ENCODE measurements around the gene KCNK4.
"Not testable (repeated sequence)": the region's sequence is repeated elsewhere in the genome, so short reads cannot be mapped to it uniquely, and the experiment has no call there.

The KCNK4 gene

DNA sequence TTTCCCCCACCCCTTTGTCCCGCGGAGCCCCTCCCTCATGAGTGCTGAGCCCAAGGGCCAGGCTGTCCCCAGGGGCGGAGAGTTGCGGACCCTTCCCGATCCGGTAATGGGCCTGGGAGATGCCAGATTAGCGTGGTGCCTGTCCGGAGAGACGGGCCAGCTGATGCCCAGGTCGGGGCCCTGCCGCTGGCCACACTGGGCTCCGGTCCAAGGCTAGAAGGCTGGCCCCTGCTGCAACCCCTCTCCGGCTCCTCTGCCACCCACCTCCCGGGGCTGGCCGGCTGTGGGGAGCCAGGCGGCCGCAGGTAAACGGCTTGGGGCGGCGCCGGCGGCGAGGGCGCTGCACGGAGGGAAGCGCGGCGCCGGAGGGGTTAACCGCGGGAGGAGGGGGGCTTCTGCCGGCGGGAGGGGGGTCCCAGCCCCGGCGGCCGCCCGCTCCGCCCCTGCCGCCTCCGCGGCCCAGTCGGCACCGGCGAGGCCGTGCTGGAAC lies at the start of gene KCNK4:
TSS of gene KCNK4 (plus strand) at position 41 of the 490 bp plus-strand sequence. CDS start 1,717 bp downstream, outside the sequence.
- no peak for DNase-seq

DNA sequence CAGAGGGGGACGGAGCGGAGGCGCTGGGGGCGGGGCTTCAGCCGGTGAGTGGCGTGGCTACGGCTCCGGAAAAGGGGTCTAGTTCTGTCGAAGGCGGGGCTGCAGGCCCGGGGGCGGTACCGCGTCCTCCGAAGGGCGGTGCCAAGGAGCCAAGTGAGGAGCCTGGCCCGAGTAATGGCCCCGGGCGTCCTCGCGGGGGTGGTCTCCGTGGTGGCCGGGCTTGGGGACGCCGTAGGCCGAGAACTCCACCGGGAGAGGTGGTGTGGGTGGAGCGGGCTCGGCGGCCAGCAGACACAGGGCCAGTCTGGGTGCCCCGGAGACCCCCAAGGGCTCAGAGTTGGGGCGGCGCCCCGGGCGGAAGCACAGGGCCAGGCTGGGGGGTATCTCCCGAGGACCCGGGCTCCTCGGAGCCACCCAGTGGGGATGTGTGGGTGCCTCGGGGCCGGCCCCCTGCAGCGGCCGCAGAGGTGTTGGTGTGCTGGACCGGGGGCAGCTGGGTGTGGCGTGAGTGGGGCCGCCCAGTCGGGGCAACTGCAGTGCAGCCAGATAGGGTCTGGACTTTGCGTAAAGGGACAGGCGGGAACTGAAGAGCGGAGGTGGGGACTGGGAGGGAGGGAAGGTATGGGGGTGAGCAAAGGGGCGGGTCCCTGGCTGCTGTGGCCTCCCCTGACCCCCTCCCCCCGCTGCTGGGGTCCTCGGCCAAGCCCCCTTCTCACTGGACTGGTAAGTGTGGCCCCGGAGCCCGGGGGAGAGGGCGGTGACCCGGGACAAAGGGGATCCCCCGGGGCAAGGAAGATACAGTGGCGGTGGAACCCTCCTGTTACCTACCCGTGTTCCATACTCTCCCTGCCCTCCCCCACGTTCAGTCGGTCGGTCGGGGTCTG lies 49.4 kb upstream of the KCNK4 start:
- DNase-seq: no peak

DNA sequence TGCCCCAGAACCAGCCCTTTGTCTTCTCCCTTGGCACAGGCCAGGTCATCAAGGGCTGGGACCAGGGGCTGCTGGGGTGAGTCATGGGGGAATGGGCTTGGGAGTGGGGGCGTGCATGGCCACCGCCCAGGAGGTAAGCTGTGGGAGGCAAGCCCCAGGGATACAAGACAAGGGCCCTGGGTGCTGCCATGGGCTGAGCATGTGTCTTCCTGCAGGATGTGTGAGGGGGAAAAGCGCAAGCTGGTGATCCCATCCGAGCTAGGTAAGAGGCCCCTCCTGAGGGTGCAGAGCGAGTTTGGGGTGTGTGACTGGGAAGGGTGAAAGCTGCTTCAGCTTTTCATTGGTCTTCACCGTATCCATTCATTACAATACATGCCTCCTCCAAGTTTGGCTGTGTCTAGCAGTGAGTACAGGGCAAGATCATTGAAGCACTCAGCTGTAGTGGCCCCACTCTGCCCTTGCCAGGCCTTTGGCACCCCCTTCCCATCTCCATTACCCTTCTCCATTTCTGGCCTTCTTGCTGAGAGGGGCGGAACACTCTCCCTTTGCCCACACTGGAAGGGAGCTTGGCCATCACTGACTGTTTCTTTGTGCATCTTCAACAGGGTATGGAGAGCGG lies 47.8 kb upstream of the KCNK4 start:
- no peak for DNase-seq

DNA sequence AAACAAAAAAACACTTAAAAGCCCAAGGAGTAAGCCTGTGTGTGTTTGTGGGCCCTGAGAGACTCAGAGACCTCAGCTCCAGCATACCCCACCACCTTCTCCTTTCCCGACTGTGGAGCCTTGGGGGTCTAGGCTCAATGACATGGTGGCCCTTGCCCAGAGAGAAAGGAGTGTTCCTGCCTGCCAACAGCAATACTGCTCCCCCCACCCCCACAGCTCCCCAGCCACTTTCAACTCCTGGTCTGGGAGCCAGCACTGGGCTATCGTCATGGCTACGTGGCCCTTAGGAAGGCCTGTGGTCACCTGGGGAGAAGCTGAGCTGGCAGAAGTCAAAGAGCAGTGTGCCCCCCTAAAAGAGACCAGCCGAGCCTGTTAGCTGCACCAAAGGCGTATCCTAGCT lies 47.0 kb upstream of the KCNK4 start:
- DNase-seq: no peak

DNA sequence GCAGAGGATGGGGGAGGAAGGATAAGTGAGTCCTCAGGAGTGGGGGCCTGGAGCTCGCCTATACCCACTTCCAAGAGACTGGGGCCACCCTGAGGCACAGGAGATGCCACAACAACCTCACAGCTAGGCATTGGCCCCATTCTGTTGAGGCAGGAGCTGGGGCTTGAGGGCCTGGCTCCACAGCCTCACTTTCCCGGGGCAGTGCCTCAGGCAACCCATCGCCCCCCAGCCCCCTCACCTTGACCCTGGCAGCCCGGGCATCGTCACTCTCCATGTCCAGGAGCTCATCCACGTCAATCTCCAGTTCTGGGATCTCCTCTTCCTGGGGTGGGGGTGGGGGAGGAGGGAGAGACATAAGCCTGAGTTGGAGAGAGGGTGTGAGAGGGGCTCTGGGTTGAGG lies 46.1 kb upstream of the KCNK4 start:
- DNase-seq: no peak

DNA sequence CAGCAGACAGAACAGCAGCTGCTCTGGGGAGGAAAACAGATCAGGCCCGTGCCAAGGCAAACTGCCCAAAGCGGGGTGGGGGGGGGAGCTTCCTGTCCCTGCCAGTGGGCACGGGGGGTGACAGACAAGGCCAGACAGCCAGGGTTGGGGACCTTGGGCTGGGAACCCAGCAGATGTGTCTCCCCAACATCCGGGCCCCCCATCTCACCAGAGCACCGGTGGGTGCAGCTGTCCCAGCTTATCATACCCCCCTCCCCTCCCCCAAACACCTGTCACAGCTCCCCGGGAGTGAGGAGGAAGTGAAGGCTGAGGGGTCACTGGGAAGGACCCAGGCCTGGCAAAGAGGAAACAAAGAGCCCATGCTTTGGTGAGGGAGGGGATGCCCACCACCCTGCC lies 45.7 kb upstream of the KCNK4 start:
- no peak for DNase-seq

DNA sequence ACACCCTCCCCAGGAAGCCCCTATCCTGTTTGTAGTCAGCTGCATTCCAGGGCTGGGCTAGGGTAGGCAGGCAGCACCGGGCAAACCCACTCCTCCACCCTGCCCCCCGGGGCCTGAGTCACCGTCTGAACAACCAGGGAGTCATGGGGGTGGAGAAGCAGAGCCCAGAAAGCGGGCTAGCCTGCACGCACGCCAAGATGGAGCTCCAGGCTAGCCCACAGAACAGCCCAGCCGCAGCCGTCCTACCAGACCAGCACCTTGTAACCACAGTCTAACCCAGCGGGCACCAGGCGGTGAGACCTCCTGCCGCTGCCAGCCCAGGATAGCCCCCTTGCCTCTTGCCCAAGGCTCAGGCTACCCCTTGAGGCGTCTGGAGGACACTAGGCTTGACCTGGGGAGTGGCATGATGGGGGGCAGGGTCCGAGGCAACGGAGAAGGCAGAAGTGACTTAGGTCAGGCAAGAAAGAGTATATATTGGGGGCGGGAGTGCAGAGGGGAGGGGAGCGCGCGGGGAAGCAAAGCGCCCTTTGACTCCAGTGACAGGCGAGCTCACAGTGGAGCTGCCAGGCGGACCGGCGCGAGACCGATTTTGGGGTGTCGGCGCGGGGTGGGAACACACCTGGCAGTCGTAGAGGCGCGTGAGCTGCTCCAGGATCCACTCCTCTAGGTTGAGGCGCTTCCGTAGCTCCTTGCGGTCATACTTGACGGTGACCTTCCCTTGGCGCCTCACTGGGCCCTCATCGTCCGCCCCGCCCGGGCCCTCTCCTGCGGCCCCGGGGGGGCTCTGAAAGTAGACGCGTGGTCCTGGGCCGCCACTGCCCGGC lies 45.1 kb upstream of the KCNK4 start:
- peak; percentile 30 for DNase-seq

DNA sequence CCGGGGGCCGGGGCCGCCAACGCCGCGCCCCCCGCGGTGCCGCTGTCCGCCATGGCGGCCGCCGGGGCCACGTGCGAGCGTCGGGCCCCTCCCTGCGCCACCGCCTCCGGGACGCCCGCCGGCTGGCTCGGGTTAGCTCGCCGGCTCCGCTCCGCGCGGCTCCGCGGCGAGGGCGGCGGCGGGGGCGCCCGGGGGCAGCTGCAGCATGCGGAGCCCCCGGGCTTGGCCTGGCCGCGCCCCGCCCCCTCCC lies 44.6 kb upstream of the KCNK4 start:
- not testable (repeated sequence) for DNase-seq

DNA sequence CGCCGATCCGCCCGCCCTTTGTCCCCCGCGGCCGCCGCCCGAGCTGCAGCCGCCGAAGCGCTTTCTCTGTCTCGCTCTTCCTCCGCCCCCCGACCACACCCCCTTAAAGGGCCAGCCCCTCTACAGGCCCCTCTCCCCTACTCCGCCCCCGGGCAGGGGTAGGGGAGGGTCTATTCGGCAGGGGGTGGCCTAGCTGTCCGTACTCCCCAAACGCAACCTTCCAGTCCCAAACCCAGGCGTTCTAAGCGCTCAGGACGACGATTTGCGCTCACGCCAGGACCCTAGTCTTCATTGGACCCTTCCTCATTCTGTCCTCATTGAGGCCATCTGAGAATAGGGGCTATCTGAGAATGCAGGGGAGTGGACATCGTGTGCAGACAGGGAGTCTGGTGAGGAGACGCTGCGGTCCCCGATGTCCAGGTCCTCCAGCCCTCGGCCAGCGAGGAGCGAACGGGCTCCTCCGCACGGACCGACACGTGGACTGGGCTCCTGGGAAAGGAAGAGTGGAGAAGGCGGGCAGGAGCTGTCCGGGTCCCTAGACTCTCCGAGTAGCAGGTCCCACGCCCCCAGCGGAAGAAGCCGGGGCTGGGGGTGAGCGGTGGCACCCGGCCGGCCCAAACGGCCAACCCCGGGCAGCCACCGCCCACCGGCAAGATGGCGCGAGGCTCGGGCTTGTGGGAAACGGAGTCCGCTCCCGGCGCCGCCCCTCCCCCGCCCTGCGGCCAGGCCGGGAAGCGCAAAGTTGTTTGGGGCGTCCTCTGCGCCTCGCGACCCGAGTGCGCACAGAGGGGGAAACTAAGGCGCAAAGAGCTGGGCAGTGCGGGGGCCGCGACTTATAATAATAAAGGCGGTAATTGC lies 44.0 kb upstream of the KCNK4 start, which contains the start of gene PPP1R14B:
TSS of gene PPP1R14B (minus strand) at position 73 of the 858 bp plus-strand sequence. CDS start 270 bp downstream, outside the sequence.
- peak; percentile 76 for DNase-seq

DNA sequence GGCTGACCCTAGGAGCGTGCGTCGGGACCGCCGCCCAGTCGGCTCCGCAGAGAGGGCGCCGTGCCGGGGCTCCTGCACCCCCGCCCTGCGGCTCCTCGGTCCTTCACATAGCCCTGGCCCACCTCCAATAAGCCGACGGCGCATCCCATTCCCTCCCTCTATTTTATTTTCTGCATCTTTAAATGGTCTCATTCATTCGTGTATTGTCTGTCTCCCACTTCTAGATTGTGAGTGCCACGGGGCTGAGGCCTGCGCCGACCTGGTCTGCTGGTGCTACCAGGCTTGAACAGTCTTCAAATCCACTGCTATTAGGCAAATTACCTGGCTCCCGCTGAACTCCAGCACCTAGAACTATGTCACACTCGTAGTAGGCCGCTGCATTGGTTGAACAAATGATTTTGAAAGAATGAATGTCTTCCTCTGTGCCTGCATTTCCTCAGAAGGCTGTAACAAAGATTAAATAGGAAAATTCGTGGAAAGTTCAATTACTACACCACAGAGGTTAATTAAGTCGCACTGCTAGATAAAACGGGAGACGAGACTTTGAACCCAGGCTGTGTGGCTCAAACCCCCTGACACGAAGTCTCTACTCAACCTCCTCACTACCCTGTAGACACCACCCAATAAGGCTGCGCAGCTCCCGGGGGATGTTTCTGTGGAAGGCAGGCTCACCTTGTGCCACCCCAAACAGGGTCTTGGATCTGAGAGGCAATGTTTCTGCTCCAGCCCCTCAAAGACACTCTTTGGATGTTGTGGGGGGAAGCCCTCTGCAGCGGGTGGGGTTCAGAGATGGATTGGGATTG lies 43.2 kb upstream of the KCNK4 start:
- no peak for DNase-seq

DNA sequence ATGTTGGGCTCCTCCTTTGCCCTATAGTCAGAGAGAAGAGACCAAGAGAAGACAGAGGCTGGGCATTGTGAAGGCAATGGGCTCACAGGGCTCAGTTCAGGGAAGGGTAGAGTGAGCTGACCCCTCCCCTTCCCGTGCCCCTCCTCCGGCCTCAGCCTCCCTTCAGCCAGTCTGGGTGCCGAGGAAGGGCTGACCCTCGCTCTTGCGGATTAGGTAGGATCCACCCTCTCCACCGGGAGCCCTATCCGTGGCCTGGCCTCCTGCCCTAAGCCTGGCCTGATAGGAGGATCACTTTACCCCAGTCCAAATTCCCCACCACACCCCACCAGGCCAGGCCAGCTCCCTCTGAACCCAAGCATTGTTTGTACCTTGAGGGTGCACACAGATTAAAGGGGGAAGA lies 42.5 kb upstream of the KCNK4 start:
- DNase-seq: no peak

DNA sequence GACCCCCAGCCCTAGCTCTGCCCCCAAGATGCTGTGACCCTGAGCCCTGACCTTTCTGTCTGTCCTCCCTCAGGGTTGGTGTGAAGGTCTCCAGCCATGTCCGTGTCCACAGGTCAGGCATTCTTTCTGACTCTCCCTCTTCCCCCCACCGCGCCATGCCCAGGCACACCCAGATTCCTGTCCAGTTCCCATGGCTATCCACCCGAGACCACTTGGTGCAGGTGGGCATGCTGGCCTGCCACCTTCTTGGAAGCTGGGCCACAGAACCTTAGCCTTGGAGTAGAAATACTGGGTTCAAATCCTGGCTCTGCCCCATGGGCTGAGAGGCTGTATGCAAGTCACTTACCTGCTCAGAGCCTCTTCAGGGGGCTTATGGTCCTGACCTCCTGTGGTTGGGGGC lies 42.1 kb upstream of the KCNK4 start:
- no peak for DNase-seq

DNA sequence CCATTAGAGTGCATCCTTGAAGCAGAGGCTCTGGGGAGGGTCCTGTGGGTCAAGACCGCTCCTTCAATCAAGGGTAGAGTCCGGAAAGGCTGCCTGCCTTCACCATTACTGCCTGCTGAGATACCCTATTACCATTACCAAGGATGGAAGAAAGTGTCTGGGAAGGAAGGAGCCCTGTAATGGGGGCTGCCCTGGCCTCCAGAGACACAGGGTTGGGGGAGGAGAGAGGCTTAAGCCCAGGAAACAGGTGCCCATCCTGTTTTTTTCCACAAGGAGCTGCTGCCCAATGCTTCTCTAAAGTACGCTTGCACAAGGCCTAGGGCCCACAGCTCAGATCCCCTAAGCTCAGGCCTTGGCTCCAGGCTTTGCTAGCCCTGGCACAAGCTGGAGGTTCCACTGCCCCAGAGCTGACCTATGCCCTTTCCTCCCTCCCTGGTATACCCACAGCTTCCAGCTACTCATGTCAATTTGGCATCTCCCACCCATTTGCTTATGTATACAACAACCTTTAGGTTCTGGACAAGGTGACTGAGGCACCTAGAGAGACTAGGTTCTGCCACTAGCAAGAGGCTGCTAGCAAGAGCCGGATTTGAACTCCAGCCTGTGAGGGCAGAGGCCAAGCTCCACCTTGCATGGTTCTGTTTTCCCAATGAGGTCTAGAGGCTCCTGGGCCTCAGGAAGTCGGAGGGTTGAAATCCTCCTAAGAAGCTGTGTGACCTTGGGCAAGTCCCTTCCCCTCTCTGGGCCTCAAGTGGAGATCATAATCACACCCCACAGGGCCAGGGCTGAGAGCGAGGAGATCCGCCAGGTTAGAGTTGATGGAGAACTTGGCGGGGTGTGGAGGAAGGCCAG lies 41.3 kb upstream of the KCNK4 start:
- no peak for DNase-seq

DNA sequence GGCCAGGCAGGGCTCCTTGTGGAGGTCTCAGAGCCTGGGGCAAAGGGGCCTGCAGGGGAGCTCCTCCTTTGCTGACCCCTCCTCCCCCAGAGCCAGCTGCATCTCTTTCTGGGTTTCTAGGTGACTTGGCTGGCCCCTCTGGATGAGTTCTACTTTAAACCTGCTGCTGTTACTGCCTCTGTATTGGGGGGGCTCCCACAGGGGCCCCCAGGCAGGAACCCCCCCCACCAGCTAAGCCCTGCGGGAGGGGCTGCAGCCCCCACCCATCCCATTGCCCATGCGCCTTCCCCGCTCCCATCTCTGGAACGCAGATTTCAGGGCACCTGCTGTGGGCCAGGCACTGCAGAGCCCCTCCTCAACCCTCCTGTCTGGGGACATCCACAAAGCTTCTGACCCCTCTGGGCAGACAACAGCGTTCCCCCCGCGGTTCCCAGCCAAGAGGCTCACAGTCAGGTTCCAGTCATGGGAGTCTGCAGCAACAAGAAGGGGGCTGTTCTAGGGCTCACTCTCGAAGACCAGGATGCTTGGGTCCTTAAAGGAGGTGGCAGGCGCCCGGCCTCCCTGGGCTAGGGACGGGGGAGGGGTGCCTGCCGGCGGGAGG lies 40.6 kb upstream of the KCNK4 start:
- DNase-seq: peak; percentile 49

DNA sequence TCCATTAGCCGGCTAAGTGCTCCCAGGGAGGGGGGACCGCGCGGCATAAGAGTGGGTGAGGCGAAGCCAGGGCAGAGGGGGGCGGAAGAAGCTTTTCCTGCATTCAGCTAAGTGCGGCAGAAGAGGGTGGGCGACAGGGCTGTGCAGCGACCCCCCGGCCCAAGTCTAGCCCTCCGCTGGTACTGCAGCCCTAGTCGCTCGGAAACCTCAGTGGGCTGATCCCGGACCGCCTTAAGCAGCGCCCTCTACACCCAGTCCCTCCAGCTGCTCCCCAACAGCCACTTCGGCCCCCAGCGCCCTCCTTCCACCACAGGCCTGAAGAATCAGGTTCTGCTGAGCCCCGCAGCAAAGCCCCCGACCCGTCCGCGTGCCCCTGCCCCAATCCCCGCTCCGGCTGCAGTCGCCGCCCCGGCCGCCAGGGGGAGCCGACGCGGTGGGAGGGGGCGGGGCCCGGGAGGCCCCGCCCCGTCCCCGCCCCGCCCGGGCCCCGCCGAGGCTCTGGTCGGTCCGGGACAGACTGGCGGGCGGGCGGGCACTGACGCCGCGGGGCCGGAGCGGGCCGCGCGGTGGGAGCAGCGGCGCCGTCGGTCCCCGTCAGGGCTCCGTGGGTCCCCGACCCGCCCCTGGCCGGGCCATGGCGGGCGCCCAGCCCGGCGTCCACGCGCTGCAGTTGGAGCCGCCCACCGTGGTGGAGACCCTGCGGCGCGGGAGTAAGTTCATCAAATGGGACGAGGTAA lies 39.9 kb upstream of the KCNK4 start, which contains the start of gene PLCB3:
TSS of gene PLCB3 (plus strand) at position 515 of the 737 bp plus-strand sequence. CDS start at position 635, 120 bp downstream.
- DNase-seq: no peak

DNA sequence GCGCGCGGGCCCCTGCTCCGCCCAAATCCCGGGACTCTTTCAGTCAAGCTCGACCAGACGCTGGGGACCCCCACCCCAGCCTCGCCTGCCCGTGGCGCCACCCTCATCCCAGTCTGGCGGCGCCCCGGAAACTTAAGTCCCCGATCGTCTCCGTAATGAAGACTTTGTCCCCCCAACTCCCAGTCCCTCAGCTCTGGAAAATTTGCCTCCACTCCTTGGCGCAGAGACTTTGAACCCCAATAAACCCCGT lies 39.4 kb upstream of the KCNK4 start:
- DNase-seq: no peak

DNA sequence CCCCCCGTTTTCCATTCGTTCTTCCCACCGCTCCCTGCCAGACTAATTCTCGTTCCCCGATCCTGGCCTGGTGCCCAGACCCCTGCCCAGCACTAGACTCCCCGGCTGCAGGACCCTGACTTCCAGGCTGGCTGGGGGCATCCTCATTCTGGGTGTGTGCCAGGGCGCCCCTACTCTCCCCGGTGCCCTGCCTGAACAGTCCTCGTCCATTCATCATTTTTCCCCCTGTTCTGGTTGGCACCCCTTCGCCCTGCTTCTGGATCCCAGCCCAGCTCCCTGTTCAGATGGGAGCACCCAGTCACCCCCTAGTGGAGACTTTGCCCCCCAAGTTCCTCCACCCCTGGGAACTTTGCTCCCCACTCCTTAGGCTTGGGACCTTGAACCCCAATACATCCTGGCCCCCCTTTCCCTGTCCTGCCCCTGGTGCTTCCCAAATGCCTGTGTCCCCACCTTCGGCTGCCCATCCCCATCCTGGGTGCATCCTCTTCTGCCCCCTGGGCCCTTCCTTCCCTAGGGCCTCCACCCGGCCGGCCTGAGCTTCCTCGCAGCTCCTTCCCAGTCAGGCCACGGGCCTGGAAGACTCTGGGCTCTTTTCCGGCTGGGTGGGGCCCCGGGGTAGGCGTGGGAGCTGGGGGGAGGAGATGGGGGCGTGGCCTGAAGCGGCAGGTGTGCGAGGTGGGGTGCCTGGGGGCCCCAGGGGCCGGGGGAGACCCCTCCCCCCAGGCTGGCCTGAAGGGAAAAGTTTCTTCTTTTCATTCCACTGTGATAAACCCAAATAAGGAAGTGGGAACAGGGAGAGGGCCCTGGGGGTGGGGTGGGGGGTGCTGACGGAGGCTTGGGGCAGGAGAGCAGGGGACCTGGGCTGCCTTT lies 38.9 kb upstream of the KCNK4 start:
- DNase-seq: no peak

DNA sequence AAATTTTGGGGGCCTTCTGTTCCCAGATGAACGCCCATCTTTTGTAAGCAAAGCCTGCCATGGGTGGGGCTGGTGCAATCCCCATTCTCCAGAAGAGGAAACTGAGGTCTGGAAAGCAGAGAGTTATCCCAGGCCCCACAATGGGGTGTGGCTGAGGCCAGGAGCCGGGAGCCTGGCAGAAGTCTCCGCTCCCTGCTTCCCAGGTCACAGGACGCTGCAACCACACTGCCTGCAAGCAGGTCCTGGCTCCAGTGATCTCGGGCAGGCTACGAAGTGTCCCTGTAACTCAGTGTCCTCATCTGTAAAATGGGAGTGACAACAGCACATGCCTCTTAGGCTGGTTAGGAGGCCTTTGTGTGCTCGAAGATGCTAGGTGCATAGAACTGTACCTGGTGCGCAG lies 38.1 kb upstream of the KCNK4 start:
- no peak for DNase-seq

DNA sequence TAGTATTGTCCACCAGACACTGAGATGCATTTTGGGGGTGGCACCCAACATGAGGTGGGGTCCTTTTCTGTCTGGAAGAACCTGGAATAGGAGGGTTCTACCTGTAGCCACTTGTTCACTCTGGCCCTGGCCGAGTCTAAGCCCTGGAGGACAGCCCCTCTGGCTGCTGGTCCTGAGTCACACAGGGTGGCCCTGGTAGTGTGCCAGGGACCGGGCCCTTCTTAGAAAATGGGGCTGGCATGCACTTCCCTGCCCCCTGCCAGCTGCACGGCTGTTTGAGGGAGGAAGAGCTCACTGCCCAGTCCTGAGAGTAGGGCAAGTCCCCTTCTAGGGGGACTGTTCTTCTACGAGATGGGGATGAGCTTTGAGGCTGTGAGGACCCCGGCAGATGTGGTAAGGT lies 37.6 kb upstream of the KCNK4 start:
- DNase-seq: no peak

Measured in DMS79 (cell line).